DND-41 (cell line): ENCODE measurements around the gene CFL2.
A peak's percentile ranks its signal among the peaks of the same experiment; 100 is the strongest.
"Not testable (repeated sequence)": the region's sequence is repeated elsewhere in the genome, so short reads cannot be mapped to it uniquely, and the experiment has no call there.

Experiments used
- ATAC-seq: fragments of 200-7000 bp; cut with Tn5 transposase; 3 replicates; pipeline ENCODE4 v1.9.1; 2021; ENCODE audit warnings: low read depth; ENCODE audit not compliant: insufficient read depth
- DNase-seq: peaks from one replicate; pipeline ENCODE4 v3.0.0-alpha.2; 2020
- H2AFZ ChIP-seq: 2 replicates; pipeline ENCODE4 v1.6.0; 2012; ENCODE audit warnings: low read depth, low read length
- H3K27ac ChIP-seq: 2 replicates; pipeline ENCODE4 v1.5.1; 2012; ENCODE audit warnings: low read length, inconsistent platforms
- H3K27me3 ChIP-seq: fragments of 200-600 bp; sonication (generic); 2 replicates; pipeline ENCODE4 v1.6.0; 2012; ENCODE audit warnings: low read length, mild to moderate bottlenecking, inconsistent platforms; ENCODE audit not compliant: insufficient read depth, poor library complexity
- H3K36me3 ChIP-seq: 2 replicates; pipeline ENCODE4 v1.5.1; 2012; ENCODE audit warnings: low read length, inconsistent platforms; ENCODE audit not compliant: insufficient read depth
- H3K4me1 ChIP-seq: 2 replicates; pipeline ENCODE4 v1.5.1; 2012; ENCODE audit warnings: mild to moderate bottlenecking, low read length; ENCODE audit not compliant: insufficient read depth
- H3K4me2 ChIP-seq: 2 replicates; pipeline ENCODE4 v1.6.0; 2012; ENCODE audit warnings: mild to moderate bottlenecking, moderate library complexity, low read length, inconsistent platforms; ENCODE audit not compliant: insufficient read depth
- H3K4me3 ChIP-seq, 2 experiments: fragments of 200-600 bp in 1 of 2; shearing (Covaris generic) in 1 of 2; 2 replicates each; pipeline ENCODE4 v1.5.1; 2012 to 2016; ENCODE audit warnings: inconsistent platforms in 2 of 2, low read length in 2 of 2, mild to moderate bottlenecking in 2 of 2, low read depth in 1 of 2, moderate library complexity in 1 of 2
- H3K79me2 ChIP-seq: 2 replicates; pipeline ENCODE4 v1.6.0; 2012; ENCODE audit warnings: low read length, inconsistent platforms; ENCODE audit not compliant: insufficient read depth
- H3K9ac ChIP-seq: 2 replicates; pipeline ENCODE4 v1.6.0; 2012; ENCODE audit warnings: low read depth, mild to moderate bottlenecking, inconsistent platforms, low read length, moderate library complexity
- H3K9me3 ChIP-seq: 2 replicates; pipeline ENCODE4 v1.5.1; 2012; ENCODE audit warnings: low read length, moderate library complexity, mild to moderate bottlenecking, inconsistent platforms; ENCODE audit not compliant: insufficient read depth, severe bottlenecking
- H4K20me1 ChIP-seq: 2 replicates; pipeline ENCODE4 v1.6.0; 2012; ENCODE audit warnings: low read length; ENCODE audit not compliant: insufficient read depth
- CTCF ChIP-seq: IDR thresholded peaks from 2 replicates; pipeline ENCODE4 v1.5.1; 2012; ENCODE audit warnings: borderline replicate concordance, low read length, moderate library complexity, mild to moderate bottlenecking; ENCODE audit not compliant: poor library complexity, severe bottlenecking; ENCODE audit errors: extremely low read depth
- EZH2 ChIP-seq: IDR thresholded peaks from 3 replicates; pipeline ENCODE4 v1.6.1; 2012; ENCODE audit warnings: borderline replicate concordance, low read depth, mild to moderate bottlenecking, moderate library complexity, low read length, inconsistent platforms; ENCODE audit not compliant: severe bottlenecking

CFL2 gene

GRCh38 chr14:34742270-34743115 is 28.1 kb upstream of the CFL2 start:
- ATAC-seq (no peak), DNase-seq (no peak)
- no peaks in the 10 kb centered on the region for H3K79me2 ChIP-seq
- no peaks in the 10 kb centered on the region for H3K9me3 ChIP-seq
- H4K20me1 ChIP-seq: no peaks in the 10 kb centered on the region
- H3K4me1 ChIP-seq: no peaks in the 10 kb centered on the region
- H3K4me3 ChIP-seq: no peak overlapping the region
- no peak overlapping the region for H2AFZ ChIP-seq
- no peaks in the 10 kb centered on the region for H3K36me3 ChIP-seq
- no peak overlapping the region for H3K27ac ChIP-seq
- TF ChIP-seq EZH2 (no peak), CTCF (no peak)
- H3K9ac ChIP-seq: no peak overlapping the region
- H3K27me3 ChIP-seq: no peaks in the 10 kb centered on the region
- no peak overlapping the region for H3K4me2 ChIP-seq

- no peaks in the 10 kb centered on the region for H3K36me3 ChIP-seq
- H3K9ac ChIP-seq: no peak overlapping the region
- H3K27me3 ChIP-seq: no peaks in the 10 kb centered on the region
- no peak overlapping the region for H3K4me3 ChIP-seq
- DNase-seq (no peak), ATAC-seq (peak; percentile 70)
- H3K9me3 ChIP-seq: no peaks in the 10 kb centered on the region
- H2AFZ ChIP-seq: no peak overlapping the region
- H3K79me2 ChIP-seq: no peaks in the 10 kb centered on the region
- H3K4me1 ChIP-seq: no peaks in the 10 kb centered on the region
- no peak for TF ChIP-seq EZH2
- no peak for TF ChIP-seq CTCF
- no peak overlapping the region for H3K4me2 ChIP-seq
- H3K27ac ChIP-seq: no peak overlapping the region
- H4K20me1 ChIP-seq: no peaks in the 10 kb centered on the region
These were observed 27.4 kb upstream of the CFL2 start for GRCh38 chr14:34741840-34742239.

- not testable (repeated sequence) for H3K79me2 ChIP-seq, DNase-seq, H3K27ac ChIP-seq, H3K4me2 ChIP-seq, H4K20me1 ChIP-seq, ATAC-seq, H3K27me3 ChIP-seq, H3K9me3 ChIP-seq, H2AFZ ChIP-seq, H3K4me3 ChIP-seq, H3K4me1 ChIP-seq, H3K36me3 ChIP-seq, H3K9ac ChIP-seq
These were observed 25.7 kb upstream of the CFL2 start for GRCh38 chr14:34740139-34740538.

- DNase-seq, H3K27ac ChIP-seq, H3K27me3 ChIP-seq, H3K9me3 ChIP-seq, H3K4me3 ChIP-seq, ATAC-seq, H3K4me1 ChIP-seq, H3K36me3 ChIP-seq, H2AFZ ChIP-seq, H3K9ac ChIP-seq, H3K4me2 ChIP-seq, H3K79me2 ChIP-seq, H4K20me1 ChIP-seq: not testable (repeated sequence)
These were observed 22.7 kb upstream of the CFL2 start for GRCh38 chr14:34737079-34737478.
